SK-N-SH treated with all-trans-retinoic acid at 6 μM for 48 hours (cell line): Measurements from ENCODE around the gene PIF1.

ENCODE experiments used
- ATAC-seq: fragments of 200-7000 bp; cut with Tn5 transposase; 3 replicates; pipeline ENCODE4 v1.9.1; 2020; ENCODE audit warnings: mild to moderate bottlenecking, moderate library complexity
- ARNTL ChIP-seq: fragments of 450-650 bp; formaldehyde crosslinking; IDR thresholded peaks from 2 replicates; pipeline ENCODE4 v1.5.0; 2020; ENCODE audit warnings: low read depth, mild to moderate bottlenecking, moderate library complexity, borderline replicate concordance
- BACH2 ChIP-seq: fragments of 250-450 bp; sonication (Bioruptor Pico); IDR thresholded peaks from 2 replicates; pipeline ENCODE4 v1.9.0; 2021; ENCODE audit warnings: mild to moderate bottlenecking, borderline replicate concordance
- CREB5 ChIP-seq: fragments of 250-450 bp; sonication (Bioruptor Pico); IDR thresholded peaks from 2 replicates; pipeline ENCODE4 v1.5.1; 2020; ENCODE audit warnings: low read depth, mild to moderate bottlenecking, moderate library complexity
- CSDC2 ChIP-seq: fragments of 250-450 bp; sonication (Bioruptor Pico); IDR thresholded peaks from 2 replicates; pipeline ENCODE4 v1.5.0; 2020; ENCODE audit warnings: mild to moderate bottlenecking, moderate library complexity
- GLIS3 ChIP-seq: fragments of 250-450 bp; sonication (Bioruptor Pico); IDR thresholded peaks from 2 replicates; pipeline ENCODE4 v1.5.0; 2020; ENCODE audit warnings: mild to moderate bottlenecking, moderate library complexity
- ISL1 ChIP-seq: fragments of 250-450 bp; sonication (Bioruptor Pico); IDR thresholded peaks from 2 replicates; pipeline ENCODE4 v2.1.2; 2022; ENCODE audit warnings: mild to moderate bottlenecking, moderate library complexity
- OSR1 ChIP-seq: fragments of 250-450 bp; sonication (Bioruptor Pico); IDR thresholded peaks from 2 replicates; pipeline ENCODE4 v1.8.0; 2022; ENCODE audit warnings: moderate library complexity, mild to moderate bottlenecking, inconsistent platforms
- PATZ1 ChIP-seq: fragments of 250-450 bp; sonication (Bioruptor Pico); IDR thresholded peaks from 2 replicates; pipeline ENCODE4 v1.8.0; 2020; ENCODE audit warnings: mild to moderate bottlenecking, moderate library complexity, borderline replicate concordance
- POU6F1 ChIP-seq: fragments of 250-450 bp; sonication (Bioruptor Pico); IDR thresholded peaks from 2 replicates; pipeline ENCODE4 v1.8.0; 2021; ENCODE audit warnings: low read depth, mild to moderate bottlenecking, moderate library complexity, borderline replicate concordance
- PPARA ChIP-seq: fragments of 250-450 bp; sonication (Bioruptor Pico); IDR thresholded peaks from 2 replicates; pipeline ENCODE4 v1.5.0; 2020; ENCODE audit warnings: mild to moderate bottlenecking, borderline replicate concordance
- RARB ChIP-seq: fragments of 250-450 bp; sonication (Bioruptor Pico); IDR thresholded peaks from 2 replicates; pipeline ENCODE4 v1.8.0; 2021; ENCODE audit warnings: mild to moderate bottlenecking, moderate library complexity
- SNAI2 ChIP-seq: fragments of 250-450 bp; sonication (Bioruptor Pico); IDR thresholded peaks from 2 replicates; pipeline ENCODE4 v1.5.0; 2020; ENCODE audit warnings: mild to moderate bottlenecking, moderate library complexity
- TSHZ2 ChIP-seq: fragments of 250-450 bp; sonication (Bioruptor Pico); IDR thresholded peaks from 2 replicates; pipeline ENCODE4 v1.5.0; 2020; ENCODE audit warnings: mild to moderate bottlenecking, moderate library complexity
- ZC3H10 ChIP-seq: fragments of 250-450 bp; sonication (Bioruptor Pico); IDR thresholded peaks from 2 replicates; pipeline ENCODE4 v1.5.1; 2021; ENCODE audit warnings: mild to moderate bottlenecking, moderate library complexity
- ZFP3 ChIP-seq: fragments of 250-450 bp; sonication (Bioruptor Pico); IDR thresholded peaks from 2 replicates; pipeline ENCODE4 v1.5.0; 2020; ENCODE audit warnings: mild to moderate bottlenecking, moderate library complexity
- ZFP30 ChIP-seq: fragments of 450-650 bp; formaldehyde crosslinking; IDR thresholded peaks from 2 replicates; pipeline ENCODE4 v1.5.0; 2022; ENCODE audit warnings: mild to moderate bottlenecking, moderate library complexity
- ZNF565 ChIP-seq: fragments of 450-650 bp; formaldehyde crosslinking; conservative IDR thresholded peaks from 2 replicates; pipeline ENCODE4 v1.5.0; 2020; ENCODE audit warnings: low read depth, mild to moderate bottlenecking, moderate library complexity
- ZNF70 ChIP-seq: fragments of 450-650 bp; formaldehyde crosslinking; IDR thresholded peaks from 2 replicates; pipeline ENCODE4 v1.5.0; 2020; ENCODE audit warnings: mild to moderate bottlenecking, moderate library complexity

The PIF1 gene

GRCh38 chr15:64770626-64771025 is 54.8 kb downstream of the PIF1 start (continued):
- no peak for TF ChIP-seq POU6F1 (CRISPR knock-in tag)
- TF ChIP-seq PPARA (CRISPR knock-in tag): no peak
- no peak for TF ChIP-seq CREB5
- TF ChIP-seq ZFP30 (CRISPR knock-in tag): no peak

- no peak; the same call in 2 of the 3 replicates for ATAC-seq
- TF ChIP-seq BACH2 (CRISPR knock-in tag): no peak
- no peak for TF ChIP-seq PPARA (CRISPR knock-in tag)
- TF ChIP-seq TSHZ2 (CRISPR knock-in tag): no peak
- TF ChIP-seq ZFP30 (CRISPR knock-in tag): no peak
- no peak for TF ChIP-seq POU6F1 (CRISPR knock-in tag)
- no peak for TF ChIP-seq ZFP3 (CRISPR knock-in tag)
- no peak for TF ChIP-seq SNAI2
- TF ChIP-seq RARB (CRISPR knock-in tag): no peak
- no peak for TF ChIP-seq PATZ1 (CRISPR knock-in tag)
Measured at GRCh38 chr15:64767203-64767602, 58.2 kb downstream of the PIF1 start.

GRCh38 chr15:64766058-64766457 is 59.4 kb downstream of the PIF1 start:
- ATAC-seq: no peak
- TF ChIP-seq BACH2 (CRISPR knock-in tag): no peak
- TF ChIP-seq GLIS3 (CRISPR knock-in tag): no peak
- TF ChIP-seq ISL1: no peak
- no peak for TF ChIP-seq ARNTL (CRISPR knock-in tag)
- no peak for TF ChIP-seq ZC3H10 (CRISPR knock-in tag)
- no peak for TF ChIP-seq CREB5
- TF ChIP-seq RARB (CRISPR knock-in tag): no peak
- TF ChIP-seq OSR1 (CRISPR knock-in tag): no peak
- TF ChIP-seq SNAI2: no peak
- no peak for TF ChIP-seq CSDC2
- TF ChIP-seq ZNF70 (CRISPR knock-in tag): no peak
- no peak for TF ChIP-seq ZNF565 (CRISPR knock-in tag)
- no peak for TF ChIP-seq PPARA (CRISPR knock-in tag)
- no peak for TF ChIP-seq ZFP3 (CRISPR knock-in tag)
- TF ChIP-seq POU6F1 (CRISPR knock-in tag): no peak
